A673 (cell line): ENCODE results near the gene C3orf62. TPM values are rescaled to one million over a fixed set of nuclear protein-coding genes. Genes with fewer than 3 reads are reported as not detected.

Experiments
- BruUV-seq: library from RNA; stranded (reverse); fragments of 400-500 nt; replicated peaks from 2 replicates; lab custom pipeline; 2021; lab: Mats Ljungman, UMichigan
- CTCF ChIA-PET: fragments of 300-600 bp; sonication (Branson Sonifier 250); formaldehyde crosslinking; loops from one replicate; lab custom pipeline; 2022; ENCODE audit warnings: antibody characterized with exemption; lab: Charles Lee
- POLR2A ChIA-PET: fragments of 300-600 bp; sonication (Branson Sonifier 250); formaldehyde crosslinking; loops from one replicate; lab custom pipeline; 2022; ENCODE audit warnings: antibody characterized with exemption; ENCODE audit not compliant: low non-redundant PET; lab: Charles Lee
- DNase-seq: peaks from one replicate; pipeline ENCODE4 v3.0.0-alpha.2; 2015; ENCODE audit warnings: low spot score
- H3K27ac ChIP-seq: fragments of 200-600 bp; sonication (generic); 2 replicates; pipeline ENCODE4 v1.5.1; 2016; ENCODE audit warnings: mixed run types, low read depth, mild to moderate bottlenecking, mixed read lengths, antibody characterized with exemption, low read length; ENCODE audit not compliant: poor library complexity, severe bottlenecking
- H3K27me3 ChIP-seq: fragments of 200-600 bp; sonication (generic); replicated peaks from 2 replicates; pipeline ENCODE4 v1.6.1; 2017; ENCODE audit warnings: mixed run types, low read depth, mild to moderate bottlenecking, mixed read lengths, antibody characterized with exemption, low read length; ENCODE audit not compliant: insufficient read depth, poor library complexity
- H3K36me3 ChIP-seq: fragments of 200-600 bp; sonication (generic); 2 replicates; pipeline ENCODE4 v1.6.1; 2016; ENCODE audit warnings: mixed run types, mild to moderate bottlenecking, mixed read lengths, antibody characterized with exemption, low read length; ENCODE audit not compliant: insufficient read depth, poor library complexity, severe bottlenecking
- H3K4me1 ChIP-seq: fragments of 200-600 bp; sonication (generic); 2 replicates; pipeline ENCODE4 v1.6.1; 2017; ENCODE audit warnings: mixed run types, mild to moderate bottlenecking, mixed read lengths, antibody characterized with exemption, low read length; ENCODE audit not compliant: insufficient read depth, poor library complexity, severe bottlenecking
- H3K4me3 ChIP-seq: fragments of 200-600 bp; sonication (generic); 2 replicates; pipeline ENCODE4 v1.5.1; 2016; ENCODE audit warnings: low read depth, mixed run types, mild to moderate bottlenecking, mixed read lengths, low read length; ENCODE audit not compliant: poor library complexity, severe bottlenecking
- H3K9me3 ChIP-seq: fragments of 200-600 bp; sonication (generic); 2 replicates; pipeline ENCODE4 v1.6.1; 2016; ENCODE audit warnings: mixed run types, low read depth, mild to moderate bottlenecking, mixed read lengths, antibody characterized with exemption, low read length; ENCODE audit not compliant: poor library complexity, severe bottlenecking
- CTCF ChIP-seq: fragments of 300-800, 200-600 bp; sonication (generic); conservative IDR thresholded peaks from 2 replicates; pipeline ENCODE4 v1.5.1; 2017; ENCODE audit warnings: low read depth, mild to moderate bottlenecking, antibody characterized with exemption, low read length, moderate library complexity, mixed read lengths
- EZH2 ChIP-seq: fragments of 200-600 bp; sonication (generic); IDR thresholded peaks from 2 replicates; pipeline ENCODE4 v1.6.1; 2017; ENCODE audit warnings: borderline replicate concordance, low read depth, mild to moderate bottlenecking, mixed read lengths, antibody characterized with exemption, low read length; ENCODE audit not compliant: poor library complexity, severe bottlenecking
- intact Hi-C: fragments of 100-400 bp; cut with micrococcal nuclease; formaldehyde crosslinking; loops from one replicate; pipeline ENCODE4 v1.10.0; 2022; ENCODE audit not compliant: unreplicated experiment
- total RNA-seq: library from RNA; stranded (reverse); gene quantifications from 2 replicates; pipeline ENCODE4 v1.2.3, GENCODE V29; 2021

C3orf62 gene
- total RNA-seq, 1 experiment from 2014 or later, result 2.0 TPM

- Histone ChIP-seq H3K27ac (no peak overlapping the region), H3K27me3 (no peaks in the 10 kb centered on the region), H3K4me1 (no peaks in the 10 kb centered on the region), H3K9me3 (no peaks in the 10 kb centered on the region), H3K36me3 (peaks cover 5% of the 10 kb centered on the region), H3K4me3 (no peak overlapping the region)
- no peak for DNase-seq
- no TSS peak for BruUV-seq
- intact Hi-C loops, result loop anchor here (10.0 kb wide), 1 partner anchor 150 kb away; no protein-coding TSS in a partner anchor
- ChIA-PET POLR2A (no interaction called here), CTCF (no interaction called here)
- TF ChIP-seq EZH2, result no peak
- no peak for TF ChIP-seq CTCF
These were observed 17.3 kb upstream of the C3orf62 start for GRCh38 chr3:49294343-49294742.

GRCh38 chr3:49283997-49284396 is 7.0 kb upstream of the C3orf62 start:
- H3K9me3 ChIP-seq, result no peaks in the 10 kb centered on the region
- no peaks in the 10 kb centered on the region for H3K27me3 ChIP-seq
- intact Hi-C loops, result no loop called here
- ChIA-PET POLR2A (no interaction called here), CTCF (no interaction called here)
- peaks cover 14% of the 10 kb centered on the region for H3K36me3 ChIP-seq
- no peak overlapping the region for H3K4me3 ChIP-seq
- BruUV-seq, result no TSS peak
- no peak for DNase-seq
- no peak overlapping the region for H3K27ac ChIP-seq
- no peaks in the 10 kb centered on the region for H3K4me1 ChIP-seq
- TF ChIP-seq CTCF (no peak), EZH2 (no peak)

GRCh38 chr3:49279376-49279775 is 2.3 kb upstream of the C3orf62 start:
- intact Hi-C loops, result no loop called here
- Histone ChIP-seq H3K27ac (no peak overlapping the region), H3K36me3 (peaks cover 2% of the 10 kb centered on the region), H3K27me3 (no peaks in the 10 kb centered on the region), H3K9me3 (no peaks in the 10 kb centered on the region), H3K4me3 (no peak overlapping the region), H3K4me1 (peaks cover 5% of the 10 kb centered on the region)
- POLR2A ChIA-PET, result no interaction called here
- BruUV-seq, result no TSS peak
- no peak for TF ChIP-seq EZH2
- no peak for TF ChIP-seq CTCF
- CTCF ChIA-PET, result no interaction called here
- DNase-seq, result no peak
